Epithelial cell of esophagus (primary cell): ENCODE data around the gene DNAH7.

Experiments
- DNase-seq: peaks from one replicate; pipeline ENCODE4 v3.0.0; 2010; ENCODE audit warnings: low read depth
- H3K4me3 ChIP-seq: 2 replicates; pipeline ENCODE4 v1.5.1; 2011; ENCODE audit warnings: mild to moderate bottlenecking, low read length, control low read depth
- TF ChIP-seq, protein P1 (sequence below): IDR thresholded peaks from 2 replicates; pipeline ENCODE4 v1.5.1; 2011; ENCODE audit warnings: low read depth, mild to moderate bottlenecking, low read length, control low read depth, inconsistent platforms; ENCODE audit not compliant: insufficient read depth; ENCODE audit errors: missing control alignments

DNAH7 gene

DNA sequence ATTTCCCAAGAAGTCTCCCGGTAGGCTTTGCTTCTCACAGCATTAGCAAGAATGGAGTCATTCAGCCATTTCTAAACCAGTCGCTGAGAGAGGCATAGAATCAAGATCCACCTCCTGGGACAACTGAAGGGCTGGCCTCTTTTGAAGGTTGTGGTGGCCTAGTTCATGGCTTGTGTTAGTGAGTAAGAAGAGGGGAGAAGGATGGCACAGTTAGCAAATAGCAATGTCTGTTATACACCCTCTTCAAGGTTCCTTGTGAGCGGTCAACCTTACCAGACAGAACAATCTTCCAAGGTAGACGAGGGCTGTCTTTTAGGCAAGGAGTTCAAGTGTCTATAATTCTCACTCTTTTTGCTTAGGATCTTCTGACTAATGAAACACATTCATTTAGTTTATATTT lies 35.4 kb upstream of the DNAH7 start:
- no peak overlapping the region for H3K4me3 ChIP-seq
- TF ChIP-seq, protein P1, sequence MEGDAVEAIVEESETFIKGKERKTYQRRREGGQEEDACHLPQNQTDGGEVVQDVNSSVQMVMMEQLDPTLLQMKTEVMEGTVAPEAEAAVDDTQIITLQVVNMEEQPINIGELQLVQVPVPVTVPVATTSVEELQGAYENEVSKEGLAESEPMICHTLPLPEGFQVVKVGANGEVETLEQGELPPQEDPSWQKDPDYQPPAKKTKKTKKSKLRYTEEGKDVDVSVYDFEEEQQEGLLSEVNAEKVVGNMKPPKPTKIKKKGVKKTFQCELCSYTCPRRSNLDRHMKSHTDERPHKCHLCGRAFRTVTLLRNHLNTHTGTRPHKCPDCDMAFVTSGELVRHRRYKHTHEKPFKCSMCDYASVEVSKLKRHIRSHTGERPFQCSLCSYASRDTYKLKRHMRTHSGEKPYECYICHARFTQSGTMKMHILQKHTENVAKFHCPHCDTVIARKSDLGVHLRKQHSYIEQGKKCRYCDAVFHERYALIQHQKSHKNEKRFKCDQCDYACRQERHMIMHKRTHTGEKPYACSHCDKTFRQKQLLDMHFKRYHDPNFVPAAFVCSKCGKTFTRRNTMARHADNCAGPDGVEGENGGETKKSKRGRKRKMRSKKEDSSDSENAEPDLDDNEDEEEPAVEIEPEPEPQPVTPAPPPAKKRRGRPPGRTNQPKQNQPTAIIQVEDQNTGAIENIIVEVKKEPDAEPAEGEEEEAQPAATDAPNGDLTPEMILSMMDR: no peak
- DNase-seq: no peak

- DNase-seq: no peak
- TF ChIP-seq, protein P1: no peak
- no peak overlapping the region for H3K4me3 ChIP-seq
These were observed 35.0 kb upstream of the DNAH7 start for GRCh38 chr2:196103626-196104025.

DNA sequence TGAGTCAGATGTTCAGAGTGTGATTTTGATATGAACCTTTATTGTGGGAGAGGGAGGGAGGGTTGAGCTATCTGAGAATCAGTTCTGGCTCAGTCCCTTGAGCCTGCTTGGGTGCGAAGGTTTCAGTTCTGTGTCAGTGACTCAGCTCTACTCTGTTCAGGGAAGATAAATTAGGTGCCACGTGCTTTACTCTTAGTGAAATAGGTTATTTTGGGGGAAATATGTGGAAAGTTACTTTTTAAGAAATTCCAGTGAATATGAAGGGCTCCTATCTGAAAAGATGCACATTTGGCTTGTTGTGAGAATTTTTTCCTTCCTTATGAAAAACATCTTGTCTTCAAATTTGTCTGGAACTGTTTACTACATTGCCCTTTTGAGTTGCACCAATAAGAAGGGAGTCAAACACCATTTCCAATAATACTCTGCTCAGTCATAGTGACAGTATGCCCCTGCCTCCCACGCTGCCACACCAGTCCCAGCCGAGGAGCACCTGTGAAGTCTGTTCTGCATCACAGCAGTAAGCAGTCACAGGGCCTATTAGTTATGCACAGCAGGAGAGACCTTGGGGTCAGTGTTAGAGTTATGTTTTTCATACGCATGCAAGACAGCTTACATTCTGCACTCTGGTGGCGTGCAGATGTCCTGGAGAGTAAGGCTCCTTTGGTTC lies 32.8 kb upstream of the DNAH7 start:
- H3K4me3 ChIP-seq: no peak overlapping the region
- no peak for DNase-seq
- TF ChIP-seq, protein P1: no peak

GRCh38 chr2:196099916-196100315 lies 31.3 kb upstream of the DNAH7 start:
- TF ChIP-seq, protein P1: no peak
- no peak overlapping the region for H3K4me3 ChIP-seq

GRCh38 chr2:196097864-196098660 lies 29.4 kb upstream of the DNAH7 start:
- DNase-seq: no peak
- TF ChIP-seq, protein P1: no peak
- no peak overlapping the region for H3K4me3 ChIP-seq

More at GRCh38 chr2:196099916-196100315, 31.3 kb upstream of the DNAH7 start:
- no peak for DNase-seq

GRCh38 chr2:196096982-196097745 lies 28.5 kb upstream of the DNAH7 start:
- H3K4me3 ChIP-seq: no peak overlapping the region
- TF ChIP-seq, protein P1: no peak
- no peak for DNase-seq
